Activated CD4-positive, alpha-beta T cell treated with anti-CD3 and anti-CD28 coated beads, Interleukin-2, Interleukin-6, amounts not matched to agents 100 ng/mL and 50 ng/mL, durations not matched to agents 16 hours and 8 hours (primary cell): ENCODE measurements around the gene ELMO3.

Experiments used
- DNase-seq: peaks from one replicate; pipeline ENCODE4 v3.0.0-alpha.2; 2020

The ELMO3 gene

GRCh38 chr16:67163999-67164558 lies 34.9 kb upstream of the ELMO3 start:
- DNase-seq, result no peak

- no peak for DNase-seq
Observed at GRCh38 chr16:67164599-67165061, 34.3 kb upstream of the ELMO3 start, which contains the start of gene HSF4. HSF4 (plus strand) TSS chr16:67164745; CDS start chr16:67164812, 67 bp downstream.

GRCh38 chr16:67165121-67166078 lies 33.5 kb upstream of the ELMO3 start:
- DNase-seq, result no peak

- no peak for DNase-seq
Observed at GRCh38 chr16:67166110-67166547, 32.8 kb upstream of the ELMO3 start.

- DNase-seq, result no peak
Observed at GRCh38 chr16:67166598-67167168, 32.2 kb upstream of the ELMO3 start.

- DNase-seq, result no peak
Observed at GRCh38 chr16:67167588-67167987, 31.3 kb upstream of the ELMO3 start.

- no peak for DNase-seq
Observed at GRCh38 chr16:67169011-67169451, 29.9 kb upstream of the ELMO3 start.

- DNase-seq, result peak; percentile 70
Observed at GRCh38 chr16:67169642-67170167, 29.2 kb upstream of the ELMO3 start.

- DNase-seq, result peak; percentile 71
Observed at GRCh38 chr16:67170168-67170948, 28.6 kb upstream of the ELMO3 start, which contains the start of gene NOL3. NOL3 (plus strand) TSS chr16:67170538.

- DNase-seq, result no peak
Observed at GRCh38 chr16:67170949-67171649, 27.8 kb upstream of the ELMO3 start.

GRCh38 chr16:67173323-67173722 lies 25.6 kb upstream of the ELMO3 start:
- no peak for DNase-seq

GRCh38 chr16:67173808-67174705 lies 24.9 kb upstream of the ELMO3 start:
- DNase-seq, result peak; percentile 80

- no peak for DNase-seq
Observed at GRCh38 chr16:67174706-67175231, 24.2 kb upstream of the ELMO3 start.

- no peak for DNase-seq
Observed at GRCh38 chr16:67176662-67177061, 22.3 kb upstream of the ELMO3 start.

GRCh38 chr16:67177743-67178699 lies 20.9 kb upstream of the ELMO3 start:
- peak; percentile 54 for DNase-seq

GRCh38 chr16:67179421-67180080 lies 19.4 kb upstream of the ELMO3 start:
- peak; percentile 40 for DNase-seq

GRCh38 chr16:67180166-67180565 lies 18.8 kb upstream of the ELMO3 start:
- DNase-seq, result no peak

GRCh38 chr16:67181346-67181745 lies 17.6 kb upstream of the ELMO3 start:
- DNase-seq, result no peak

- DNase-seq, result no peak
Observed at GRCh38 chr16:67182288-67182687, 16.6 kb upstream of the ELMO3 start.
